ENCODE data around the gene TMEM267. TPM values are rescaled to one million over a fixed set of nuclear protein-coding genes. Genes with fewer than 3 reads are reported as not detected.
"Not testable (repeated sequence)": the region's sequence is repeated elsewhere in the genome, so short reads cannot be mapped to it uniquely, and the experiment has no call there.

TMEM267 gene
- total RNA-seq, 1 experiment from 2014 or later = 19.5 TPM

- Mint-ChIP-seq H3K27me3 (ENCODE audit: insufficient read depth, unreplicated experiment) (no peaks in the 10 kb centered on the region), H3K4me1 (ENCODE audit: insufficient read depth, unreplicated experiment) (peaks cover 11% of the 10 kb centered on the region), H3K4me3 (ENCODE audit: unreplicated experiment) (peak overlapping the region; percentile 77), H3K9me3 (ENCODE audit: unreplicated experiment) (no peaks in the 10 kb centered on the region), H3K36me3 (ENCODE audit: insufficient read depth, unreplicated experiment) (peaks cover 19% of the 10 kb centered on the region), H3K27ac (ENCODE audit: low read depth, unreplicated experiment) (peak overlapping the region; percentile 94)
- no peak for TF ChIP-seq CTCF (IDR thresholded peaks at IDR 0.05; ENCODE audit: unreplicated experiment)
- ChIA-PET CTCF (interaction anchor here (0.6 to 4.5 kb wide), 4 partner anchors 77 to 711 kb away, joined by 3 to 142 read pairs (median 4); no protein-coding TSS in a partner anchor), POLR2A (interaction anchor here (0.7 to 5.0 kb wide), 10 partner anchors 9 to 628 kb away, joined by 3 to 113 read pairs (median 4); partner anchors contain the start of genes C5orf34 and CCL28)
- peak; percentile 8 for DNase-seq (ENCODE audit: unreplicated experiment)
- BruUV-seq (replicated peaks) = no TSS peak
- intact Hi-C loops (cut with micrococcal nuclease) = loop anchor here (2.0 kb wide), 2 partner anchors 50 to 170 kb away; partner anchors contain the start of gene HMGCS1
These were observed 971 bp downstream of the TMEM267 start for GRCh38 chr5:43482490-43483297.

GRCh38 chr5:43469671-43470391 is 13.8 kb downstream of the TMEM267 start:
- no peak overlapping the region for H3K4me3 Mint-ChIP-seq (ENCODE audit: unreplicated experiment)
- H3K4me1 Mint-ChIP-seq (ENCODE audit: insufficient read depth, unreplicated experiment) = no peaks in the 10 kb centered on the region
- H3K27me3 Mint-ChIP-seq (ENCODE audit: insufficient read depth, unreplicated experiment) = no peaks in the 10 kb centered on the region
- intact Hi-C loops (cut with micrococcal nuclease) = no loop called here
- H3K36me3 Mint-ChIP-seq (ENCODE audit: insufficient read depth, unreplicated experiment) = peaks cover 58% of the 10 kb centered on the region
- CTCF ChIA-PET = interaction anchor here (0.7 to 1.6 kb wide), 5 partner anchors 14 to 287 kb away, joined by 3 to 4 read pairs (median 3); partner anchors contain the start of gene TMEM267
- POLR2A ChIA-PET = interaction anchor here (1.0 kb wide), 1 partner anchor 14 kb away, joined by 3 read pairs; the partner anchor contains the start of gene TMEM267
- no peak for DNase-seq (ENCODE audit: unreplicated experiment)
- H3K27ac Mint-ChIP-seq (ENCODE audit: low read depth, unreplicated experiment) = no peak overlapping the region
- no peak for TF ChIP-seq CTCF (IDR thresholded peaks at IDR 0.05; ENCODE audit: unreplicated experiment)
- H3K9me3 Mint-ChIP-seq (ENCODE audit: unreplicated experiment) = peaks cover 45% of the 10 kb centered on the region
- BruUV-seq (replicated peaks) = no TSS peak

- H3K4me3 Mint-ChIP-seq (ENCODE audit: unreplicated experiment) = no peak overlapping the region
- peaks cover 47% of the 10 kb centered on the region for H3K9me3 Mint-ChIP-seq (ENCODE audit: unreplicated experiment)
- no peak for DNase-seq (ENCODE audit: unreplicated experiment)
- ChIA-PET CTCF (interaction anchor here (1.1 kb wide), 1 partner anchor 13 kb away, joined by 3 read pairs; no protein-coding TSS in a partner anchor), POLR2A (no interaction called here)
- H3K27ac Mint-ChIP-seq (ENCODE audit: low read depth, unreplicated experiment) = no peak overlapping the region
- intact Hi-C loops (cut with micrococcal nuclease) = no loop called here
- no peaks in the 10 kb centered on the region for H3K27me3 Mint-ChIP-seq (ENCODE audit: insufficient read depth, unreplicated experiment)
- peaks cover 47% of the 10 kb centered on the region for H3K36me3 Mint-ChIP-seq (ENCODE audit: insufficient read depth, unreplicated experiment)
- H3K4me1 Mint-ChIP-seq (ENCODE audit: insufficient read depth, unreplicated experiment) = no peaks in the 10 kb centered on the region
- no TSS peak for BruUV-seq (replicated peaks)
- no peak for TF ChIP-seq CTCF (IDR thresholded peaks at IDR 0.05; ENCODE audit: unreplicated experiment)
These were observed 16.6 kb downstream of the TMEM267 start for GRCh38 chr5:43467100-43467499.

- BruUV-seq (replicated peaks); DNase-seq (ENCODE audit: unreplicated experiment); H3K4me3 Mint-ChIP-seq (ENCODE audit: unreplicated experiment); H3K27ac Mint-ChIP-seq (ENCODE audit: low read depth, unreplicated experiment); H3K27me3 Mint-ChIP-seq (ENCODE audit: insufficient read depth, unreplicated experiment); intact Hi-C loops (cut with micrococcal nuclease); H3K4me1 Mint-ChIP-seq (ENCODE audit: insufficient read depth, unreplicated experiment): not testable (repeated sequence)
- Mint-ChIP-seq H3K36me3 (ENCODE audit: insufficient read depth, unreplicated experiment) (peaks cover 48% of the 10 kb centered on the region), H3K9me3 (ENCODE audit: unreplicated experiment) (peaks cover 36% of the 10 kb centered on the region)
- CTCF ChIA-PET = interaction anchor here (1.0 kb wide), 1 partner anchor 19 kb away, joined by 3 read pairs; no protein-coding TSS in a partner anchor
- POLR2A ChIA-PET = interaction anchor here (1.1 kb wide), 1 partner anchor 19 kb away, joined by 4 read pairs; no protein-coding TSS in a partner anchor
These were observed 18.2 kb downstream of the TMEM267 start for GRCh38 chr5:43465455-43465854.

Data from MCF 10A (cell line).